Measurements from ENCODE around the gene KCNF1. TPM values are rescaled to one million over a fixed set of nuclear protein-coding genes. Genes with fewer than 3 reads are reported as not detected.

The KCNF1 gene
- total and polyA plus RNA-seq, 2 experiments from 2014 or later, result 0.75 to 1.3 TPM

- Histone ChIP-seq H3K4me1 (ENCODE audit: low read depth) (no peaks in the 10 kb centered on the region), H3K4me3 (no peak overlapping the region), H3K27me3 (no peaks in the 10 kb centered on the region), H3K27ac (no peak overlapping the region), H3K9me3 (ENCODE audit: low read depth) (no peaks in the 10 kb centered on the region), H3K36me3 (no peaks in the 10 kb centered on the region)
- DNase-seq (ENCODE audit: low read depth in 1 of 2, low spot score in 1 of 2), result no peak
- TF ChIP-seq, protein P1, sequence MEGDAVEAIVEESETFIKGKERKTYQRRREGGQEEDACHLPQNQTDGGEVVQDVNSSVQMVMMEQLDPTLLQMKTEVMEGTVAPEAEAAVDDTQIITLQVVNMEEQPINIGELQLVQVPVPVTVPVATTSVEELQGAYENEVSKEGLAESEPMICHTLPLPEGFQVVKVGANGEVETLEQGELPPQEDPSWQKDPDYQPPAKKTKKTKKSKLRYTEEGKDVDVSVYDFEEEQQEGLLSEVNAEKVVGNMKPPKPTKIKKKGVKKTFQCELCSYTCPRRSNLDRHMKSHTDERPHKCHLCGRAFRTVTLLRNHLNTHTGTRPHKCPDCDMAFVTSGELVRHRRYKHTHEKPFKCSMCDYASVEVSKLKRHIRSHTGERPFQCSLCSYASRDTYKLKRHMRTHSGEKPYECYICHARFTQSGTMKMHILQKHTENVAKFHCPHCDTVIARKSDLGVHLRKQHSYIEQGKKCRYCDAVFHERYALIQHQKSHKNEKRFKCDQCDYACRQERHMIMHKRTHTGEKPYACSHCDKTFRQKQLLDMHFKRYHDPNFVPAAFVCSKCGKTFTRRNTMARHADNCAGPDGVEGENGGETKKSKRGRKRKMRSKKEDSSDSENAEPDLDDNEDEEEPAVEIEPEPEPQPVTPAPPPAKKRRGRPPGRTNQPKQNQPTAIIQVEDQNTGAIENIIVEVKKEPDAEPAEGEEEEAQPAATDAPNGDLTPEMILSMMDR (IDR thresholded peaks at IDR 0.05; ENCODE audit: low read depth, low read length), result no peak
These were observed 11.3 kb downstream of the KCNF1 start for GRCh38 chr2:10923008-10923375.

DNA sequence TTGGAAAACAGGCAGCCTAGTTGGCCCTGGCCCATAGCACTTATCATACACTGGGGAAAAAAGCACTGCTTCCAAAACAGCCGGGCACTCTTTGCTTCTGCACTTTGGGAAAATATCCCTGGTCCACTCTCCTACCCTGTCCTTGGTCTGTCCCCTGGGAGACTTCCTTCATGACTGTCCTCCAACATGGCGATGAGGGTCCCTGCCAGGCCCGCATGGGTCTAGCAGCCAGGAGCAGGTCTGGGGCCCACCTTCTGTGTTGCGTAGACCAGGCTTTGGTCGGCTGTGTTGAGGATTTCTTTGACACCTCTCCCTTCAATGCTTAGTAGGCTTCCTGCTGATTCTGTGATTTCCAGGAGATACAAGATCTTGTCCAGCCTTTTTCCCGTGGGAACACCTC, 12.2 kb downstream of the KCNF1 start:
- TF ChIP-seq, protein P1 (IDR thresholded peaks at IDR 0.05; ENCODE audit: low read depth, low read length), result no peak
- Histone ChIP-seq H3K36me3 (no peaks in the 10 kb centered on the region), H3K9me3 (ENCODE audit: low read depth) (no peaks in the 10 kb centered on the region), H3K4me1 (ENCODE audit: low read depth) (no peaks in the 10 kb centered on the region), H3K27me3 (no peaks in the 10 kb centered on the region), H3K27ac (no peak overlapping the region), H3K4me3 (no peak overlapping the region)
- no peak for DNase-seq (ENCODE audit: low read depth in 1 of 2, low spot score in 1 of 2)

- Histone ChIP-seq H3K9me3 (ENCODE audit: low read depth) (no peaks in the 10 kb centered on the region), H3K27me3 (no peaks in the 10 kb centered on the region), H3K36me3 (no peaks in the 10 kb centered on the region), H3K27ac (no peak overlapping the region), H3K4me1 (ENCODE audit: low read depth) (no peaks in the 10 kb centered on the region), H3K4me3 (no peak overlapping the region)
- TF ChIP-seq, protein P1 (IDR thresholded peaks at IDR 0.05; ENCODE audit: low read depth, low read length), result no peak
- DNase-seq (ENCODE audit: low read depth in 1 of 2, low spot score in 1 of 2), result no peak
These were observed 12.7 kb downstream of the KCNF1 start for GRCh38 chr2:10924441-10924840.

DNA sequence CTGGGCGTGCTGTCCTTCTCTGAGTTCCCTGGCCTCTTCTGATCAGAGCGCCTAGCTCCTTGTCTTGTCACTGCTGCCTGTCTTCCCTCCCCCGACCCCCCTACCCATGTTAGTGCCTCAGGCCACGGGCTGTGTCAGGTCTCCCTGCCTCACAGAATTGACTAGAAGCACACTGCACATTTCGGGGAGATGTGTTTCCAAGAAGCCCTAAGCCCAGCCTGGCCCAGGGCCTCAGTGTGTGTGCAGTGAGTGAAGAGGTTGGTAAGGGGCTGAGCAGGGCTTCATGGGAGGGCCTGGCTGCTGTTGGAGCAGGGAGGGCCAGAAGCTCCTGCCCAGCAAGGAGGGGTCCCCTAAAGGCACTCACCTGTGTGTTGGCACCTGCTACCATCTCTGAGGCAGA, 13.1 kb downstream of the KCNF1 start:
- Histone ChIP-seq H3K9me3 (ENCODE audit: low read depth) (no peaks in the 10 kb centered on the region), H3K27me3 (no peaks in the 10 kb centered on the region), H3K36me3 (no peaks in the 10 kb centered on the region), H3K27ac (no peak overlapping the region), H3K4me3 (no peak overlapping the region), H3K4me1 (ENCODE audit: low read depth) (no peaks in the 10 kb centered on the region)
- no peak for DNase-seq (ENCODE audit: low read depth in 1 of 2, low spot score in 1 of 2)
- TF ChIP-seq, protein P1 (IDR thresholded peaks at IDR 0.05; ENCODE audit: low read depth, low read length), result no peak

DNA sequence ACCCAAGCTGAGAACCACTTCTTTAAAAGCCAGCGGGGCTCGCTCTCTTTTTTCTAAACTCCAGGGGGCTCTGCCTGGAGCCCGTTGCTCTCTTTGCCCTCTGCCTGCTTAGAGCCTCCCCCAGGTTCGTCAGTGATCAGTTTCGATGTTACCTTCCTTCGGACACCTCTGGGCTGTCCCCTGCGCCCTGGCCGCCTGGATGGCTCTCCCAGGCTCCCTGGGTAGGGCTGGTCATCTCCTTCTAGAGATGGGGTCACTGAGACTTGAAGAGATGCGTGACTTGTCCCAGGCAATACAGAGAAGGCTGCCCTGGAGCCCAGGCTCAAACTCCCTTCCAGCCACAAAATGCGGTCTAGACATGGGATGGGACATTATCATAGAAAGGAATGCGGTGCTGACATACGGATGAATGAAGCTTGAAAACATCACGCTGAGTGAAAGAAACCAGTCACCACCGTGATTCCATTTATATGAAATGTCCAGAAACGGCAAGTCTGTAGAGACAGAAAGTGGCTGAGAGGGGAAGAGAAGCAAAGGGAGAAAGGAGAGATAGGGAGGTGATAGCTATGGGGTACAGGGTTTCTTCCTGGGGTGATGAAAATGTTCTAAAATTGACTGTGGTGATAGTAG, 14.6 kb downstream of the KCNF1 start:
- no peaks in the 10 kb centered on the region for H3K27me3 ChIP-seq

More for the DNA sequence above, 14.6 kb downstream of the KCNF1 start:
- no peaks in the 10 kb centered on the region for H3K9me3 ChIP-seq (ENCODE audit: low read depth)
- DNase-seq (ENCODE audit: low read depth in 1 of 2, low spot score in 1 of 2), result no peak
- TF ChIP-seq, protein P1 (IDR thresholded peaks at IDR 0.05; ENCODE audit: low read depth, low read length), result no peak
- no peaks in the 10 kb centered on the region for H3K36me3 ChIP-seq
- no peak overlapping the region for H3K4me3 ChIP-seq
- no peak overlapping the region for H3K27ac ChIP-seq
- no peaks in the 10 kb centered on the region for H3K4me1 ChIP-seq (ENCODE audit: low read depth)

All from cardiac muscle cell (in vitro differentiated cells and primary cell).